HUES64 (cell line): ENCODE data around the gene FBXL13.
"Not testable (repeated sequence)": the region's sequence is repeated elsewhere in the genome, so short reads cannot be mapped to it uniquely, and the experiment has no call there.

Source experiments
- H3K27ac ChIP-seq: 2 replicates; pipeline ENCODE4 v1.7.0; 2013; ENCODE audit warnings: low read depth, low read length, inconsistent platforms
- H3K27me3 ChIP-seq: 2 replicates; pipeline ENCODE4 v1.6.1; 2013; ENCODE audit warnings: mild to moderate bottlenecking, low read length; ENCODE audit not compliant: insufficient read depth
- H3K36me3 ChIP-seq: 2 replicates; pipeline ENCODE4 v1.6.1; 2013; ENCODE audit warnings: mild to moderate bottlenecking, low read length; ENCODE audit not compliant: insufficient read depth
- H3K4me1 ChIP-seq: 2 replicates; pipeline ENCODE4 v1.6.1; 2013; ENCODE audit warnings: mild to moderate bottlenecking, low read length, moderate library complexity; ENCODE audit not compliant: insufficient read depth
- H3K4me3 ChIP-seq: 2 replicates; pipeline ENCODE4 v1.5.1; 2013; ENCODE audit warnings: mild to moderate bottlenecking, low read length, moderate library complexity
- H3K9ac ChIP-seq: 2 replicates; pipeline ENCODE4 v1.6.1; 2013; ENCODE audit warnings: mild to moderate bottlenecking, low read depth, low read length
- H3K9me3 ChIP-seq: 2 replicates; pipeline ENCODE4 v1.6.1; 2013; ENCODE audit warnings: low read depth, low read length; ENCODE audit not compliant: insufficient read depth
- WGBS: fragments of 150-250, 120-280 bp; methylation state at CpG from one replicate; pipeline ENCODE4 v1.1.7; 2013; ENCODE audit warnings: missing lambda C conversion rate; 5-methylcytosine and 5-hydroxymethylcytosine counted together

Gene FBXL13

DNA sequence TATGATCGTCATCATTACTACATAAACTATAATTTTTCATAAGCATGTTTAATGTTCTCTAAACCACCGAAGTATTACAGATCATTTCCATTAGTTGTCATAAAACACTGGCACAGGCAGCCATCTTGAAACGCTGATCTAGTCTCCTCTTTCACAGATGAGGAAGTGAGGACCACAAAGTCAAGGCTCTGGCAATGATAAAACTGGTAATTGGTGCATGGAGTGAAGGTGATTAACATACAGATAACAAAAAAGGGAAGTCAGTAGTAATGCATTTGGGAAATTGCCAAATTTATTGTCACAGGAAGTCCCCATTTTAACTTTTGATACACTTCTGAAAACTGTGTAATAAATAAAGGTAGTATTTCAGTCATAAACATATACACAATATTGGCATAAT is 49.3 kb downstream of the FBXL13 start:
- WGBS = 93% methylated on average over 3 of the region's 3 CpGs
- Histone ChIP-seq H3K9ac (no peak overlapping the region), H3K4me1 (no peaks in the 10 kb centered on the region), H3K27me3 (no peaks in the 10 kb centered on the region), H3K4me3 (no peak overlapping the region), H3K36me3 (no peaks in the 10 kb centered on the region; the same call in 1 of the 2 replicates), H3K9me3 (no peaks in the 10 kb centered on the region), H3K27ac (no peak overlapping the region)

DNA sequence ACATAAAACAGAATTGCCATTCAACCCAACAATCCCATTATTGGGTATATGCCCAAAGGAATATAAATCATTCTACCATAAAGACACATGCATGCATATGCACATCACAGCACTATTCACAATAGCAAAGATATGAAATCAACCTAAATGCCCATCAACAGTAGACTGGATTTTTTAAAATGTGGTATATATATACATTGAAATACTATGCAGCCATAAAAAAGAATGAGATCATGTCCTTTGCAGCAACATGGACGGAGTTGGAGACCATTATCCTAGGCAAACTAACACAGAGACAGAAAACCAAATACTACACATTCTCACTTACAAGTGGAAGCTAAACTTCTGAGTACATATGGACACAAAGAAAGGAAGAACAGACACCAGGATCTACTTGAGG is 51.0 kb downstream of the FBXL13 start:
- H3K9me3 ChIP-seq, H3K36me3 ChIP-seq, H3K4me1 ChIP-seq, H3K9ac ChIP-seq, H3K27ac ChIP-seq, H3K27me3 ChIP-seq, H3K4me3 ChIP-seq: not testable (repeated sequence)
- WGBS = 100% methylated on average over 1 of the region's 1 CpG

DNA sequence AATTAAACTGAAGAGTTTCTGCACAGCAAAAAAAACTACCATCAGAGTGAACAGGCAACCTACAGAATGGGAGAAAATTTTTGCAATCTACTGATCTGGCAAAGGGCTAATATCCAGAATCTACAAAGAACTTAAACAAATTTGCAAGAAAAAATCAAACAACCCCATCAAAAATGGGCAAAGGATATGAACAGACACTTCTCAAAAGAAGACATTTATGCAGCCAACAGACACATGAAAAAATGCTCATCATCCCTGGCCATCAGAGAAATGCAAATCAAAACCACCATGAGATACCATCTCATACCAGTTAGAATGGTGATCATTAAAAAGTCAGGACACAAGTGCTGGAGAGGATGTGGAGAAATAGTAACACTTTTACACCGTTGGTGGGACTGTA is 53.1 kb downstream of the FBXL13 start:
- not testable (repeated sequence) for H3K9me3 ChIP-seq, H3K9ac ChIP-seq, H3K36me3 ChIP-seq, H3K27me3 ChIP-seq, H3K4me3 ChIP-seq, H3K4me1 ChIP-seq, H3K27ac ChIP-seq
- WGBS = 100% methylated on average over 1 of the region's 1 CpG

- H3K4me3 ChIP-seq, H3K9ac ChIP-seq, H3K27me3 ChIP-seq, H3K27ac ChIP-seq, H3K36me3 ChIP-seq, H3K4me1 ChIP-seq: not testable (repeated sequence)
- 90% methylated on average over 2 of the region's 3 CpGs for WGBS
- H3K9me3 ChIP-seq = peaks cover 11% of the 10 kb centered on the region
Measured at GRCh38 chr7:103020876-103021275, 53.7 kb downstream of the FBXL13 start.

GRCh38 chr7:103018295-103018694 is 56.3 kb downstream of the FBXL13 start:
- not testable (repeated sequence) for H3K4me1 ChIP-seq, H3K36me3 ChIP-seq, H3K9ac ChIP-seq, H3K4me3 ChIP-seq, H3K27ac ChIP-seq, H3K27me3 ChIP-seq
- H3K9me3 ChIP-seq = peaks cover 21% of the 10 kb centered on the region
- WGBS = 95% methylated on average over 3 of the region's 3 CpGs

DNA sequence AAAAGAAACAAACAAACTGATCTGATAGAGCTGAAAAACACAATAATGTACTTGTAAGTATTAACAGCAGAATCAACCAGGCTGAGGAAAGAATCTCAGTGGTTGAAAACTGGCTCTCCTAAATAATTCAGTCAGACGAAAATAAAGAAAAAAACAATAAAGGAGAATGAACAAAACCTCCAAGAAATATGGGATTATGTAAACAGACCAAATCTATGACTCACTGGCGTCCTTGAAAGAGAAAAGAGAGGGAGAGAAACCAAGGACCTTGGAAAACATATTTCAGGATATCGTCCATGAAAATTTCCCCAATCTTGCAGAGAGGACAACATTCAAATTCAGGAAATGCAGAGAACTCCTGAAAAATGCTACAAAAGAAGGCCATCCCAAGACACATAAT is 62.9 kb downstream of the FBXL13 start:
- Histone ChIP-seq H3K9ac (no peak overlapping the region), H3K36me3 (no peaks in the 10 kb centered on the region), H3K9me3 (peaks cover 18% of the 10 kb centered on the region), H3K27me3 (no peaks in the 10 kb centered on the region), H3K27ac (no peak overlapping the region), H3K4me3 (no peak overlapping the region), H3K4me1 (no peaks in the 10 kb centered on the region)
- WGBS = 94% methylated on average over 3 of the region's 3 CpGs

- Histone ChIP-seq H3K4me3 (no peak overlapping the region), H3K27ac (no peak overlapping the region), H3K27me3 (no peaks in the 10 kb centered on the region), H3K9ac (no peak overlapping the region), H3K9me3 (peaks cover 4% of the 10 kb centered on the region; the same call in 1 of the 2 replicates), H3K4me1 (no peaks in the 10 kb centered on the region), H3K36me3 (no peaks in the 10 kb centered on the region)
- WGBS = 83% methylated on average over 1 of the region's 1 CpG
Measured at GRCh38 chr7:103010211-103010610, 64.4 kb downstream of the FBXL13 start.

GRCh38 chr7:103009466-103010185 is 65.0 kb downstream of the FBXL13 start:
- H3K27me3 ChIP-seq = no peaks in the 10 kb centered on the region
- H3K36me3 ChIP-seq = no peaks in the 10 kb centered on the region
- no peak overlapping the region for H3K27ac ChIP-seq
- 92% methylated on average over 5 of the region's 5 CpGs for WGBS
- no peak overlapping the region for H3K4me3 ChIP-seq
- no peak overlapping the region for H3K9ac ChIP-seq
- H3K4me1 ChIP-seq = no peaks in the 10 kb centered on the region
- H3K9me3 ChIP-seq = no peaks in the 10 kb centered on the region

GRCh38 chr7:103003004-103003403 is 71.6 kb downstream of the FBXL13 start:
- H3K4me1 ChIP-seq = no peaks in the 10 kb centered on the region
- H3K9ac ChIP-seq = no peak overlapping the region
- no peaks in the 10 kb centered on the region; the same call in 1 of the 2 replicates for H3K9me3 ChIP-seq
- no peaks in the 10 kb centered on the region for H3K36me3 ChIP-seq
- no peak overlapping the region for H3K4me3 ChIP-seq
- WGBS = 90% methylated on average over 1 of the region's 1 CpG
- H3K27ac ChIP-seq = no peak overlapping the region
- H3K27me3 ChIP-seq = no peaks in the 10 kb centered on the region

- no peaks in the 10 kb centered on the region for H3K27me3 ChIP-seq
- H3K9me3 ChIP-seq = no peaks in the 10 kb centered on the region; the same call in 1 of the 2 replicates
- no peak overlapping the region for H3K4me3 ChIP-seq
- no peaks in the 10 kb centered on the region for H3K36me3 ChIP-seq
- no peak overlapping the region for H3K9ac ChIP-seq
- WGBS = 89% methylated on average over 2 of the region's 2 CpGs
- no peaks in the 10 kb centered on the region for H3K4me1 ChIP-seq
- no peak overlapping the region for H3K27ac ChIP-seq
Measured at GRCh38 chr7:103001210-103001609, 73.4 kb downstream of the FBXL13 start.

DNA sequence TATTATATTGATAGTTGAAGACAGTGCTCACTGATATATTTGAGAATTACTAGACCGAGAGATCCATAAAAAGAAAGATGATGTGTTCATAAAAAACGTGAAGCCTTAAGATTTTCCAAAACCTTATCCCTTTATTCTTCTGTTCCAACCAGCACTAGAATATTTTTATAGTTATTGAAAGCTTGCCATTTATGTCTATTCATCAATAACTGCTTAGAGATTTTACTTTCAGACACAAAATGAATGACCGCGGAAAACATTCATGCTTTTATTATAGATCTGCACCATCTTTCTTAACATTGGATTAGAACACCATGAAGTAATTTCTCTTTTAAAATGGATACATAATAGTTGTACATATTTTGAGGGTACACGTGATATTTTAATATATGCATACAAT is 77.6 kb downstream of the FBXL13 start:
- H3K27ac ChIP-seq = no peak overlapping the region
- H3K36me3 ChIP-seq = no peaks in the 10 kb centered on the region
- no peak overlapping the region for H3K4me3 ChIP-seq
- H3K9ac ChIP-seq = no peak overlapping the region
- peaks cover 5% of the 10 kb centered on the region; the same call in 1 of the 2 replicates for H3K9me3 ChIP-seq
- WGBS = 96% methylated on average over 2 of the region's 5 CpGs
- H3K27me3 ChIP-seq = no peaks in the 10 kb centered on the region
- no peaks in the 10 kb centered on the region for H3K4me1 ChIP-seq

- not testable (repeated sequence) for H3K4me3 ChIP-seq, H3K9me3 ChIP-seq
Measured at GRCh38 chr7:102995609-102996008, 79.0 kb downstream of the FBXL13 start.

More at GRCh38 chr7:102995609-102996008, 79.0 kb downstream of the FBXL13 start:
- H3K36me3 ChIP-seq, H3K4me1 ChIP-seq, H3K27me3 ChIP-seq, H3K9ac ChIP-seq, H3K27ac ChIP-seq: not testable (repeated sequence)
- WGBS = 99% methylated on average over 4 of the region's 5 CpGs
